HG03103 (cell line): ENCODE results near the gene CCL28.

Experiments
- ATAC-seq: cut with Tn5 transposase; IDR thresholded peaks from one replicate; pipeline ENCODE4 v1.9.1; 2021; ENCODE audit warnings: low read depth; ENCODE audit not compliant: unreplicated experiment

CCL28 gene

GRCh38 chr5:43362725-43363435, 49.3 kb downstream of the CCL28 start:
- ATAC-seq = no peak

GRCh38 chr5:43358726-43359125, 53.5 kb downstream of the CCL28 start:
- ATAC-seq = no peak

DNA sequence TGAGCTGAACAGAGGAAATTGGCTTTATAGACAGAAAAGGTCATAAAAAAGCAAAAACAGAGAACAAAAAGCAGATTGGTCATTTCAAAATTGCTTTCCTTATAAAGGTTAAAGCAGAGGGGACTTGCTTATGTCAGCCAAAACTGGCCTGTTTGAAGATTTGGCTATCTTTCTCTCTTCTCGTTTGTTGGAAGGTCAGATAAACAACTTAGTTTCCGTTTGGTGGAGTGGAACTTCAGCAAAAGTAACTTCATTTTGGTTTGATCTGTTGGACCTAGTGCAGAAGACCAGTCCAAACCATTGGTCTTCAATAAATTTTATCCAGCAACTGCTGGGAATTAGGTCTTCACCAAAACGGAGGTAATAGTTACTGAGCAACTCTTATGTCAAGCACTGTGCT, 53.9 kb downstream of the CCL28 start:
- no peak for ATAC-seq

DNA sequence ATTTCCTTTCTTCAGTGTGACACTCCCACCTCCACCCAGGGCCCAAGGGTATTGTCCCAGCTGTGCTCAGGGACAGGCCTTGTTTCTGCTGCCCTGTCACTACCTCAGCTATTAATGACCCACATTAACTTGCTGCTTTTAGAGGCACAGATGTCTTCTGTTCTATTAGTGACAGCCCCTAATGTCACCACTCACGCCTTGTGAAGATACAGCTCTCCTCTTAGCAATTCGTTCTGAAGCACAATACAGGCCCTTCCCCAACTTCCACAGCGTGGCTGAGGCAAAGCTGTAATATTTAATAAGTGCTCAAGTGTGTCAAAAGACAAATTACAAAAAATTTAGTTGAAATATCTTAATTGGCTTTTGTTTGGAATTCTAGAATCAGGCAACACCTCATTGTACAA, 54.3 kb downstream of the CCL28 start:
- ATAC-seq = no peak

GRCh38 chr5:43357067-43357466, 55.1 kb downstream of the CCL28 start:
- ATAC-seq = no peak

- ATAC-seq = no peak
Observed at GRCh38 chr5:43354774-43355173, 57.4 kb downstream of the CCL28 start.

DNA sequence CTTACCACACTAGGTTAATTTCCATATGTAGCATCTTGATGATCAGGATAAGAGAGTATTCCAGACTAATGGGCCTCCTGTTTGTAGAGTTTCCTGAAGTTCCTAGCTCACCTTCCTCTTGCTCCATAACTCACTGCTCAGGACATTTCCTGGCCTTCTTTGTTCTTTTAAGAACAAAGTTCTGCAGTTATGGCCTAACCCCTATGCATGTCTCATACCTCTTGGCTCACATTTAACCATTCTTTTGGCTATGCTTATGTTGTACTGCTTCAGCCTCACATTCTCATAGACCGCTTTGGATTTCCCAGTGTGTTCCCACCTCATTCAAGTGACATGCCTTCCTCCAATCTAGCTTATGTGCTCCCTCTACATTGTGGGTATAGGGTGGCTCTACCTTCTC, 58.5 kb downstream of the CCL28 start:
- ATAC-seq = no peak

GRCh38 chr5:43352915-43353314, 59.3 kb downstream of the CCL28 start:
- ATAC-seq = no peak

GRCh38 chr5:43352131-43352530, 60.1 kb downstream of the CCL28 start:
- ATAC-seq = no peak

- ATAC-seq = no peak
Observed at GRCh38 chr5:43348861-43349363, 63.3 kb downstream of the CCL28 start.

DNA sequence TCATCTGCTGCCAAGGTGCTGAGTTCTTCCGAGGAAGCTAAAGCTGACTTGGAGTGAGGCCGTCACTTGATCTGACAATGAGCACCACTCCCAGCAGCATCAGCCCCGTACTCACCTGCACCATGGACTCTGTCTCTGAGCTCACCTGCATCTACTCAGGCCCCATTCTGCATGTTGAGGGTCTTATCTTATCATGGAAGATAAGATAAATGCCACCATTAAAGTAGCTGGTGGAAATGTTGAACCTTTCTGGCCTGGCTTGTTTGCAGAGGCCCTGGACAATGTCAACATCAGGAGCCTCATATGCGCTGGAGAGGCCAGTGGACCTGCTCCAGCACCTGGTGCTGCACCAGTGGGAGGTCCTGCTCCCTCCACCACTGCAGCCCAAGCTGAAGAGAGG, 64.0 kb downstream of the CCL28 start:
- no peak for ATAC-seq

- ATAC-seq = no peak
Observed at GRCh38 chr5:43338862-43339261, 73.3 kb downstream of the CCL28 start.

- ATAC-seq = no peak
Observed at GRCh38 chr5:43336159-43336558, 76.0 kb downstream of the CCL28 start.

- no peak for ATAC-seq
Observed at GRCh38 chr5:43335681-43336080, 76.5 kb downstream of the CCL28 start.

DNA sequence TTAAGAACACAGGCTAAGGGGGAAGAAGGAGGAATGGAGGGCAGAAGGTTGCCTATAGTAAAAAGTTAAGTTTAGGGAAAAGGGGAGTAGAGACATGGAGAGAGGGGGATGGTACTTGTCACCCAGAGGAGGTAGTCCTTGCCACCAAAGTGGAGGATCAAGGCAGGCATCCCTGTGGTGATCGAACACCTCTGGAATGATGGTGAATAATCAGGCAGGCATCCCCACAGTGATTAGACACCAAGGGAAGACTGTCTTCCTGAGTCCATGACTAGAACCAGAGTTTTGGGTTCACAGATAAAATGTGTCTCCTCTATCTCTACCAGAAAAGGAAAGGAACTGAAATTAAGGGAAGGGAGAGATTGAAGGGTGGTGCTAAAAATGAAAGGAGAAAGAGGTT, 79.8 kb downstream of the CCL28 start:
- no peak for ATAC-seq
